ENCODE data around the gene PPP1R37. TPM values are rescaled to one million over a fixed set of nuclear protein-coding genes. Genes with fewer than 3 reads are reported as not detected.
"Not testable (repeated sequence)": the region's sequence is repeated elsewhere in the genome, so short reads cannot be mapped to it uniquely, and the experiment has no call there.

The PPP1R37 gene
- total RNA-seq, 1 experiment from 2014 or later, result 11.8 TPM

- DNase-seq (ENCODE audit: extremely low read depth, low read depth), result no peak
Observed at GRCh38 chr19:45094707-45095106, 1.7 kb downstream of the PPP1R37 start.

- no peak for DNase-seq (ENCODE audit: extremely low read depth, low read depth)
Observed at GRCh38 chr19:45095496-45096413, 2.8 kb downstream of the PPP1R37 start.

- no peak for DNase-seq (ENCODE audit: extremely low read depth, low read depth)
Observed at GRCh38 chr19:45096700-45097099, 3.7 kb downstream of the PPP1R37 start.

- DNase-seq (ENCODE audit: extremely low read depth, low read depth), result no peak
Observed at GRCh38 chr19:45097450-45097775, 4.4 kb downstream of the PPP1R37 start.

GRCh38 chr19:45097776-45098520 is 5.0 kb downstream of the PPP1R37 start:
- no peak for DNase-seq (ENCODE audit: extremely low read depth, low read depth)

GRCh38 chr19:45098521-45099466 is 5.8 kb downstream of the PPP1R37 start:
- no peak for DNase-seq (ENCODE audit: extremely low read depth, low read depth)

GRCh38 chr19:45099467-45100191 is 6.7 kb downstream of the PPP1R37 start:
- DNase-seq (ENCODE audit: extremely low read depth, low read depth), result no peak

GRCh38 chr19:45100201-45100600 is 7.2 kb downstream of the PPP1R37 start:
- no peak for DNase-seq (ENCODE audit: extremely low read depth, low read depth)

- DNase-seq (ENCODE audit: extremely low read depth, low read depth), result no peak
Observed at GRCh38 chr19:45100846-45101252, 7.9 kb downstream of the PPP1R37 start.

- DNase-seq (ENCODE audit: extremely low read depth, low read depth), result no peak
Observed at GRCh38 chr19:45101806-45102205, 8.8 kb downstream of the PPP1R37 start.

- DNase-seq (ENCODE audit: extremely low read depth, low read depth), result no peak
Observed at GRCh38 chr19:45102481-45102880, 9.5 kb downstream of the PPP1R37 start.

- DNase-seq (ENCODE audit: extremely low read depth, low read depth), result no peak
Observed at GRCh38 chr19:45103156-45103507, 10.2 kb downstream of the PPP1R37 start.

GRCh38 chr19:45103508-45104319 is 10.7 kb downstream of the PPP1R37 start:
- DNase-seq (ENCODE audit: extremely low read depth, low read depth), result no peak

- no peak for DNase-seq (ENCODE audit: extremely low read depth, low read depth)
Observed at GRCh38 chr19:45104658-45105349, 11.8 kb downstream of the PPP1R37 start.

GRCh38 chr19:45106363-45106762 is 13.4 kb downstream of the PPP1R37 start:
- not testable (repeated sequence) for DNase-seq (ENCODE audit: extremely low read depth, low read depth)

GRCh38 chr19:45107621-45108150 is 14.7 kb downstream of the PPP1R37 start:
- DNase-seq (ENCODE audit: extremely low read depth, low read depth), result no peak

GRCh38 chr19:45110851-45111266 is 17.9 kb downstream of the PPP1R37 start:
- no peak for DNase-seq (ENCODE audit: extremely low read depth, low read depth)

GRCh38 chr19:45112111-45112827 is 19.3 kb downstream of the PPP1R37 start:
- DNase-seq (ENCODE audit: extremely low read depth, low read depth), result no peak

Data from NCI-H460 (cell line).